Measurements from ENCODE around the gene ANTXR1. TPM values are rescaled to one million over a fixed set of nuclear protein-coding genes. Genes with fewer than 3 reads are reported as not detected.
A peak's percentile ranks its signal among the peaks of the same experiment; 100 is the strongest.

The ANTXR1 gene
- total and polyA plus RNA-seq, 2 experiments from 2014 or later = 29.1 to 34.7 TPM

DNA sequence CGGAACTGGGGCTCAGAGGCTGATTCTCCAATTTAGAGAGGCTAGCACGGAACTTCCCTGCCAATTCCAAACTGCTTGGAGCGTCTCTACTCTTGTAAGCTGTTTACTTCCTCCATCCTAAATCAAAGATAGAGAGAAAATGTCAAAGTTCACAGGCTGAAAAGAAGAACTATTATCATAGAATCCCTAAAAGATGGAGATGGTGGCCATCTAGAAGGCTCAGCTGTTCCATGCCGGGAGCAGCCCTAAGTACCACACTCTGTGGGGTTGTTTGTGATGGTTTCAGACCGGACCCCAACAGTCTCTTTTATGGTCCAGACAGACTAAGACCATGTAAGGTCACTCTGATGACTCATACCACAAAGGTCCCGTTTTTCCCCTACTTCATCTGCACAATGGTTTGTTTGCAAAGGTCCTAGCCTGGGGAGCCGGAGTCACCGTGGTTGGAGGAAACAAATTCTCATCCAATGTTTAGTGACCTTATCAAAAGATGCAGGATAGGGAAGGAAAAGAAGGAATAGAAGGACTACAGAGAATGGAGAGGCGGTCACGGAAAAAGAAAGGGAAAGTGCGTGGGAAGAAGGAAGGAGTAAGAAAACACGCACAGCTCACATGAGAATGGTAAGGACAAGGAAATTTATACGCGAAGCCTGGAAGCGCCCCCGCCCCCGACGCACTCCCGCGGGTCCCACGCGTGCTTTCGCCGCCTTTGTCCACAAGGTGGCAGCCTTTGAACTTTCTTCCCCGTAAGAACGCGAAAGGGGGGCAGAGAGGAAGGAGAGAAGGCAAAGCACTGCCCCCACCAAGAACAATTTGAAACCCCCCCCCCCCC lies 453 bp upstream of the ANTXR1 start:
- Histone ChIP-seq H3K27ac (peak overlapping the region; percentile 60), H4K20me1 (ENCODE audit: insufficient read depth, poor library complexity, severe bottlenecking) (peaks cover 12% of the 10 kb centered on the region), H3K36me3 (replicated peaks; ENCODE audit: insufficient read depth, low read depth) (no peaks in the 10 kb centered on the region), H3K4me3 (peak overlapping the region; percentile 50), H3K4me1 (ENCODE audit: insufficient read depth) (peaks cover 3% of the 10 kb centered on the region), H3K79me2 (peaks cover 34% of the 10 kb centered on the region), H3K27me3 (peaks cover 11% of the 10 kb centered on the region), H3K9me2 (replicated peaks; ENCODE audit: insufficient read depth) (no peaks in the 10 kb centered on the region), H3K9me3 (ENCODE audit: low read depth) (no peaks in the 10 kb centered on the region), H3K4me2 (peak overlapping the region; percentile 82), H2AFZ (peak overlapping the region; percentile 90)
- DNase-seq (ENCODE audit: low spot score) = peak; percentile 76
- 16% methylated on average over 27 of the region's 27 CpGs for WGBS (ENCODE audit: low lambda C conversion rate, missing lambda C conversion rate)
- TF ChIP-seq, protein P1, sequence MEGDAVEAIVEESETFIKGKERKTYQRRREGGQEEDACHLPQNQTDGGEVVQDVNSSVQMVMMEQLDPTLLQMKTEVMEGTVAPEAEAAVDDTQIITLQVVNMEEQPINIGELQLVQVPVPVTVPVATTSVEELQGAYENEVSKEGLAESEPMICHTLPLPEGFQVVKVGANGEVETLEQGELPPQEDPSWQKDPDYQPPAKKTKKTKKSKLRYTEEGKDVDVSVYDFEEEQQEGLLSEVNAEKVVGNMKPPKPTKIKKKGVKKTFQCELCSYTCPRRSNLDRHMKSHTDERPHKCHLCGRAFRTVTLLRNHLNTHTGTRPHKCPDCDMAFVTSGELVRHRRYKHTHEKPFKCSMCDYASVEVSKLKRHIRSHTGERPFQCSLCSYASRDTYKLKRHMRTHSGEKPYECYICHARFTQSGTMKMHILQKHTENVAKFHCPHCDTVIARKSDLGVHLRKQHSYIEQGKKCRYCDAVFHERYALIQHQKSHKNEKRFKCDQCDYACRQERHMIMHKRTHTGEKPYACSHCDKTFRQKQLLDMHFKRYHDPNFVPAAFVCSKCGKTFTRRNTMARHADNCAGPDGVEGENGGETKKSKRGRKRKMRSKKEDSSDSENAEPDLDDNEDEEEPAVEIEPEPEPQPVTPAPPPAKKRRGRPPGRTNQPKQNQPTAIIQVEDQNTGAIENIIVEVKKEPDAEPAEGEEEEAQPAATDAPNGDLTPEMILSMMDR (IDR thresholded peaks at IDR 0.05; ENCODE audit: poor library complexity) = peak; percentile 84
- TF ChIP-seq EZH2 (IDR thresholded peaks at IDR 0.05; ENCODE audit: borderline replicate concordance) (no peak), EZH2phosphoT487 (IDR thresholded peaks at IDR 0.05; ENCODE audit: low read depth, severe bottlenecking, unreplicated experiment) (no peak)

DNA sequence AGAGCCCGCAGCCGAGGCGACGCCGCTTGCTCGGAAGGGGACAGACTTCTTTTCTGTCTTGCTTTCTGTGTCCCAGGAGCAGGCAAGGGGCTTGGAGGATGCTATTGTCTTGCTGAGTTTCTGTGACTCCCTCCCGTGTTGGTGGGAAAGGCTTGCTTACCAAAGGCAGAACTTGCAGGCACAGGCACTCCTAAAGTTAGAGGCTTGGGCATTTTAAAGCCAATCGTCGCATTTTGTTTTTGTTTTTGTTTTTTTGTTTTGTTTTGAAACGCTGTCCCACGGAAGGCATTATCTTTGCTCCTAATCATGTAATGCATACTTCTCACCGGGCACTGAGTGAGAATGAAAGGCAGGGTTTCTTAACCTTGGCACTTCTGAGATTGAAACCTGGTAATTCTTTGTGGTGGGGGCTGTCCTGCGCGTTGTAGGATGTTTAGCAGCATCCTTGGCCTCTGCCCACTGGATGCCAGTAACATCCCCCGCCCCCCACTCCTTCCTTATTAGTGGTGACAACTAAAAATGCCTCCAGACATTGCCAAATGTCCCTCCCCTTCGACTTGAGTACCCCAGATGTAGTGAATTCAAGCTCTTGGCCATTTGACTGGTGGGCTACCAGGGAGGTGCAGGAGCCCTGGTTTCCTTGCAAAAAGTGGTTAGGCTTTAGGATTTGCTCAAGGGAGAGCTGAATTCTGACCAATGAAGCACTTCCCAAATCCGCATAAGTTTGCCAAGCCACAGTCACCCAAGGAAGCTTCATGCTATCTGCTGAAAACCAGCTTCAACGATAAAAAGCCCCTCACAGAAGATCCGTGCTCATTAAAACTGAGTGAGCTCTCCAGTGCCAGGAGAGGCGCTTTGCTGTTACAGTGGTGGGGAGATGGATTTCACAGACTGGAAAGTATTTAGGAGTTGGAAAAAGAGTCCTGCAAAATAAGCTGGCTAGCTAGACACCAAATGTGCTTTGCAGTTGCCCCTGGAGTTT lies 1.2 kb downstream of the ANTXR1 start:
- Histone ChIP-seq H3K4me3 (peak overlapping the region; percentile 50), H3K9me3 (ENCODE audit: low read depth) (no peaks in the 10 kb centered on the region), H3K9me2 (replicated peaks; ENCODE audit: insufficient read depth) (no peaks in the 10 kb centered on the region), H4K20me1 (ENCODE audit: insufficient read depth, poor library complexity, severe bottlenecking) (peaks cover 22% of the 10 kb centered on the region), H3K36me3 (replicated peaks; ENCODE audit: insufficient read depth, low read depth) (no peaks in the 10 kb centered on the region), H3K79me2 (peaks cover 50% of the 10 kb centered on the region), H3K27me3 (peaks cover 11% of the 10 kb centered on the region), H3K27ac (peak overlapping the region; percentile 60), H3K4me2 (peak overlapping the region; percentile 82), H2AFZ (peak overlapping the region; percentile 90), H3K4me1 (ENCODE audit: insufficient read depth) (peaks cover 6% of the 10 kb centered on the region)
- peak; percentile 39 for DNase-seq (ENCODE audit: low spot score)
- TF ChIP-seq EZH2 (IDR thresholded peaks at IDR 0.05; ENCODE audit: borderline replicate concordance) (peak; percentile 53), EZH2phosphoT487 (IDR thresholded peaks at IDR 0.05; ENCODE audit: low read depth, severe bottlenecking, unreplicated experiment) (no peak)
- TF ChIP-seq, protein P1 (IDR thresholded peaks at IDR 0.05; ENCODE audit: poor library complexity) = no peak
- 4% methylated on average over 20 of the region's 20 CpGs for WGBS (ENCODE audit: low lambda C conversion rate, missing lambda C conversion rate)

DNA sequence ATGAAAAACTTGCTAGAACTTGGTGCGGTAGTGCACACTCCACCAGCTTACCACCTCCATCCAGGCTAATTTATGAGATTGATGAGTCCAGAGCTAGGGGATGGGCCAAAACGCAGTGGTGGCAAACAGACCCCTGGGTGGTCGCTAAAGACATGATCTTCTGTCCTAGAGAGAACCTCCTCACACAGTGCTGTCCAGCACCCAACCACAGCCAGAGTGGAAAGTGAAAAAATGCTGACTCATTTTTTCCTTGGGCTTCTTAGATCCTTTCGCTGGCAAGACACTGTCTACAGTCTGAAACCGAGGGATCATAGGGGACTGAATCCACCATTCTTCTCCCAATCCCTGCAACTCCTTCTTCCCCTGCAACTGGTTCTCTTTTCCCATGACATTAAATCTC lies 4.1 kb downstream of the ANTXR1 start:
- Histone ChIP-seq H3K9me3 (ENCODE audit: low read depth) (no peaks in the 10 kb centered on the region), H3K4me3 (no peak overlapping the region), H3K27ac (peak overlapping the region; percentile 36), H2AFZ (no peak overlapping the region), H3K36me3 (replicated peaks; ENCODE audit: insufficient read depth, low read depth) (no peaks in the 10 kb centered on the region), H3K4me1 (ENCODE audit: insufficient read depth) (peaks cover 6% of the 10 kb centered on the region), H3K27me3 (peaks cover 11% of the 10 kb centered on the region), H3K9me2 (replicated peaks; ENCODE audit: insufficient read depth) (no peaks in the 10 kb centered on the region), H4K20me1 (ENCODE audit: insufficient read depth, poor library complexity, severe bottlenecking) (peaks cover 29% of the 10 kb centered on the region), H3K79me2 (peaks cover 76% of the 10 kb centered on the region), H3K4me2 (peak overlapping the region; percentile 82)
- TF ChIP-seq EZH2phosphoT487 (IDR thresholded peaks at IDR 0.05; ENCODE audit: low read depth, severe bottlenecking, unreplicated experiment) = no peak
- WGBS (ENCODE audit: low lambda C conversion rate, missing lambda C conversion rate) = 75% methylated on average over 5 of the region's 5 CpGs
- peak; percentile 42 for DNase-seq (ENCODE audit: low spot score)

Data from hepatocyte (in vitro differentiated cells).